Measurements from ENCODE around the gene NSUN7. TPM values are rescaled to one million over a fixed set of nuclear protein-coding genes. Genes with fewer than 3 reads are reported as not detected.
"Not testable (repeated sequence)": the region's sequence is repeated elsewhere in the genome, so short reads cannot be mapped to it uniquely, and the experiment has no call there.

Gene NSUN7
- polyA plus RNA-seq, 1 donor from 2014 or later: 1.1 TPM

- no peak overlapping the region for H3K4me3 Mint-ChIP-seq
- H3K9me3 Mint-ChIP-seq: peaks cover 0 to 1% (median 0%) of the 10 kb centered on the region in 3 donors
- H3K4me1 Mint-ChIP-seq: peaks cover 0 to 3% (median 0%) of the 10 kb centered on the region in 3 donors
- peaks cover 5% of the 10 kb centered on the region for H3K36me3 Mint-ChIP-seq
- H3K27me3 Mint-ChIP-seq: no peaks in the 10 kb centered on the region
- H3K27ac Mint-ChIP-seq: no peak overlapping the region
These were observed 63.1 kb downstream of the NSUN7 start for GRCh38 chr4:40812856-40813255.

GRCh38 chr4:40817157-40817556, 67.4 kb downstream of the NSUN7 start:
- H3K36me3 Mint-ChIP-seq, H3K4me3 Mint-ChIP-seq, H3K27me3 Mint-ChIP-seq, H3K9me3 Mint-ChIP-seq, H3K27ac Mint-ChIP-seq, H3K4me1 Mint-ChIP-seq: not testable (repeated sequence)

DNA sequence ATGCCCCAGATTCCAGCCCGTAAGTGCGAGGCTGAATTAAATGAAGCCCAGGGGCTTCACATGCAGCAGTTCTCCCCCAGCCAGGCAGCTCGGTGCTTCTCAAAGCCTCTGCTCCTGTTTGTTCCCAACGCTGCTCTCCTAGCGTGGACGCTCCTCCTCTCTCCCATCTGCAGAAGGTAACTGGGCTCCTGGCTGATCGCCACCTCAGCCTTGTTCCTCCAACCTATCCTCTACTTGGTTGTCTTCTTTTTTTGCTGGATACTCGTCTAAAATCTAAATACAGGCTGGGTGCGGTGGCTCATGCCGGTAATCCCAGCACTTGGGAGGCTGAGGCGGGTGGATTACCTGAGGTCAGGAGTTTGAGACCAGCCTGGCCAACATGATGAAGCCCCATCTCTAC, 70.3 kb downstream of the NSUN7 start:
- H3K27ac Mint-ChIP-seq: no peak overlapping the region
- H3K4me3 Mint-ChIP-seq: no peak overlapping the region
- H3K9me3 Mint-ChIP-seq: no peaks in the 10 kb centered on the region
- H3K4me1 Mint-ChIP-seq: peaks cover 5 to 8% (median 6%) of the 10 kb centered on the region in 3 donors
- peaks cover 2% of the 10 kb centered on the region for H3K27me3 Mint-ChIP-seq
- H3K36me3 Mint-ChIP-seq: peaks cover 5% of the 10 kb centered on the region

- Mint-ChIP-seq H3K4me1 (peaks cover 12 to 16% (median 14%) of the 10 kb centered on the region in 3 donors), H3K27me3 (peaks cover 2% of the 10 kb centered on the region), H3K27ac (peak overlapping the region in 1 of 3 donors; percentile 16), H3K9me3 (peaks cover 0 to 3% (median 0%) of the 10 kb centered on the region in 3 donors), H3K4me3 (peak overlapping the region in 1 of 4 donors; percentile 22), H3K36me3 (peaks cover 4% of the 10 kb centered on the region)
These were observed 72.8 kb downstream of the NSUN7 start for GRCh38 chr4:40822420-40823166.

DNA sequence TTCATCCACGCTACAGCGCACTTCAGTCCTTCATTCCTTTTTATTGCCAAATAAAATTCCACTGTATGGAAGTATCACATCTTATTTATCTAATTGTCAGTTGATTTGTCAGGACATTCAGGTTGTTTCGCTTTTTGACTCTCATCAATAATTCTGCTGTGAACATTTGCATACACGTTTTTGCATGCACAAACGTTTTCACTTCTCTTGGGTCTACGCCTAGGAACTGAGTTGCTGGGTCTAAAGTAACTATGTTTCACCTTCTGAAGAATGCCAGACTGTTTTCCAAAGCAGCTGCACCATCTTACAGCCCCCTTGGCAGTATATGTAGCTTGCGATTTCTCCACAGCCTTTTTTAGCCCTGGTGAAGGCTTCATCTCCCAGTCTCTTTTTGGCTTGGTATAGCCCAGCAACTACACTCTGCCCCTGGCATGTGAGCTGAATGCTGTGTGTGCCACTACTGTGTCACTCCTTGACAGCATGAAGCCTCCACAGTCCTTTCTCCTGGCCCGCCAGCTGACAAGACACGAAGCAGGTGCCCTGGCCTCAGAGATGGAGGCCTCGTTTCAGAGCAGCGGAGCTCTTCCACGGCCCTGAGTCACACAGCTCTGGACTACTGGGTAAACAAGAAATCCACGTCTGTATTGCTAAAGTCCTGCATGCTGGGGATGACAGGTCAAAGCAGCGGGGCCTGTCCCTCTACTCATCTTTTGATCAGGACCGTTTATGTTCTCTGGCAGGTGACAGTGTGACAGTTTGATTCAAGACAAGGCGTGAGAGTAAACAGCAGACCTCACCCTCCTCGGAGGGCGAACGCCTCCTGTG, 75.5 kb downstream of the NSUN7 start:
- Mint-ChIP-seq H3K4me3 (peak overlapping the region; percentile 22 to 77 (median 63)), H3K27ac (peak overlapping the region in 2 of 3 donors; percentile 41 to 70), H3K9me3 (peaks cover 2 to 3% (median 3%) of the 10 kb centered on the region in 3 donors), H3K27me3 (peaks cover 2% of the 10 kb centered on the region), H3K36me3 (peaks cover 4% of the 10 kb centered on the region), H3K4me1 (peaks cover 12 to 16% (median 14%) of the 10 kb centered on the region in 3 donors)

- Mint-ChIP-seq H3K27me3 (peaks cover 2% of the 10 kb centered on the region), H3K4me3 (peak overlapping the region in 2 of 4 donors; percentile 41 to 55), H3K27ac (no peak overlapping the region), H3K9me3 (peaks cover 2 to 3% (median 3%) of the 10 kb centered on the region in 3 donors), H3K4me1 (peaks cover 12 to 16% (median 14%) of the 10 kb centered on the region in 3 donors), H3K36me3 (peaks cover 4% of the 10 kb centered on the region)
These were observed 77.1 kb downstream of the NSUN7 start for GRCh38 chr4:40826821-40827220.

DNA sequence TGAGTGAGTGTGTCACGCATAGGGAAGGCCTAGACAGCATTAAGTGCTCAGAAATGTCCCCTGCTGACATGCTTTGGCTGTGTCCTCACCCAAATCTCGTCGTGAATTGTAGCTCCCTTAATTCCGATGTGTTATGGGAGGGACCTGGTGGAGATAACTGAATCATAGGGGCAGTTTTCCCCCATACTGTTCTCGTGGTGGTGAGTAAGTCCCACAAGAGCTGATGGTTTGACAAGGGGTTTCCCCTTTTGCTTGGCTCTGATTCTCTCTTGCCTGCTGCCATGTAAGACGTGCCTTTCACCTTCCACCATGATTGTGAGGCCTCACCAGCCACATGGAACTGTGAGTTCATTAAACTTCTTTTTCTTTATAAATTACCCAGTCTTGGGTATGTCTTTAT, 78.0 kb downstream of the NSUN7 start:
- H3K9me3 Mint-ChIP-seq: peaks cover 2 to 3% (median 3%) of the 10 kb centered on the region in 3 donors
- peak overlapping the region in 1 of 4 donors; percentile 30 for H3K4me3 Mint-ChIP-seq
- H3K36me3 Mint-ChIP-seq: peaks cover 1% of the 10 kb centered on the region
- no peaks in the 10 kb centered on the region for H3K27me3 Mint-ChIP-seq
- H3K27ac Mint-ChIP-seq: no peak overlapping the region
- peaks cover 9 to 16% (median 14%) of the 10 kb centered on the region in 3 donors for H3K4me1 Mint-ChIP-seq

- Mint-ChIP-seq H3K27ac (no peak overlapping the region), H3K4me1 (peaks cover 9 to 16% (median 14%) of the 10 kb centered on the region in 3 donors), H3K27me3 (no peaks in the 10 kb centered on the region), H3K9me3 (peaks cover 2 to 3% (median 3%) of the 10 kb centered on the region in 3 donors), H3K36me3 (peaks cover 1% of the 10 kb centered on the region), H3K4me3 (no peak overlapping the region)
These were observed 78.9 kb downstream of the NSUN7 start for GRCh38 chr4:40828661-40829060.

DNA sequence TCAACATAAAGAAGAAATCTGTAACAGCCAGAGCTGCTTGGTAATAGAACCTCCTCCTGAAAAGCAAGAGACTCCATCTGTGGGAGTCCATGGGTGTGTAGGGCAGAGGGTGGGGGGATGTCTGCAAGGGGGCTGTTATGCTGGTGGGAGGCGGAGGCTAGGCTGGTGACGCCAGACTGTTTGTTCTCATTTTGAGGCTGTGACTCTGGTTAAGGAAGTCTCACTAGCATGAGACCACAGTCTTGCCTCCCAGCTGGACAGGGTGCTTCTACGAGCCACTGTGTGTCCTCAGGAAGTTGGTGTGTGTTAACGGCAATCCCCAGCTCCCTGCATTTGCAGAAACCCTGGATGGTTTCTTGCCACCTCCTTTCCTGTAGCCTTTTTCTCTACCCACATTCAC, 79.8 kb downstream of the NSUN7 start:
- H3K27me3 Mint-ChIP-seq: peaks cover 2% of the 10 kb centered on the region
- H3K9me3 Mint-ChIP-seq: peaks cover 2 to 3% (median 3%) of the 10 kb centered on the region in 3 donors
- peaks cover 1% of the 10 kb centered on the region for H3K36me3 Mint-ChIP-seq
- H3K27ac Mint-ChIP-seq: no peak overlapping the region
- peaks cover 9 to 15% (median 14%) of the 10 kb centered on the region in 3 donors for H3K4me1 Mint-ChIP-seq
- H3K4me3 Mint-ChIP-seq: no peak overlapping the region

DNA sequence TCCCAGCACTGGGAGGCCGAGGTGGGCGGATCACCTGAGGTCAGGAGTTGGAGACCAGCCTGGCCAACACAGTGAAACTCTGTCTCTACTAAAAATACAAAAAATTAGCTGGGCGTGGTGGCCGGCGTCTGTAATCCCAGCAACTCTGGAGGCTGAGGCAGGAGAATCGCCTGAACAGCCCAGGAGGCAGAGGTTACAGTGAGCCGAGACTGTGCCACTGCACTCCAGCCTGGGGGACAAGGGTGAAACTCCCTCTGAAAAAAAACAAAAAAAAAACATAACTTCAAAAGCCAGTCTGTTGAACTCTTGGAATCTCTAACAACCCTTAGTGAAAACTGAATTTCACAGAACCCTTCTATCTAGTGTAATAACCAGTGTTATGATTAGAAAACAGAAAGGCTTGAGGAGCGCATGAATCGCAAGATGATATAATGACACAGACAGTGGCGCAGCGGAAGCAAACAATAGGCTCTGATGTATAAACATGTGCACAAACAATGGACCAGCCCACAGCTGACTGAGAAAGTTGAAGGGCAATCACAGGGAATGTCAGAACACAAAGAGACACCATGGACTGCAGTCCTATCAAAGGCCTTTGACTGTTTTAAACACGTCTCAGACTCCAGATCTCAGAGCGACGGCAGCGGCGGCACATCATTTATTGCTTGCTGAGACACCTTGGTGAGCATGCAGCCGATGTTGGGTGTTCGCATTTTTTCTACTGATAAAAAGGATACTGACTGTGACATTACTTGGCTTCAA, 81.6 kb downstream of the NSUN7 start:
- Mint-ChIP-seq H3K9me3 (peaks cover 2 to 3% (median 3%) of the 10 kb centered on the region in 3 donors), H3K4me3 (no peak overlapping the region), H3K27ac (no peak overlapping the region), H3K27me3 (peaks cover 3% of the 10 kb centered on the region), H3K36me3 (no peaks in the 10 kb centered on the region), H3K4me1 (peaks cover 0 to 4% (median 0%) of the 10 kb centered on the region in 3 donors)

DNA sequence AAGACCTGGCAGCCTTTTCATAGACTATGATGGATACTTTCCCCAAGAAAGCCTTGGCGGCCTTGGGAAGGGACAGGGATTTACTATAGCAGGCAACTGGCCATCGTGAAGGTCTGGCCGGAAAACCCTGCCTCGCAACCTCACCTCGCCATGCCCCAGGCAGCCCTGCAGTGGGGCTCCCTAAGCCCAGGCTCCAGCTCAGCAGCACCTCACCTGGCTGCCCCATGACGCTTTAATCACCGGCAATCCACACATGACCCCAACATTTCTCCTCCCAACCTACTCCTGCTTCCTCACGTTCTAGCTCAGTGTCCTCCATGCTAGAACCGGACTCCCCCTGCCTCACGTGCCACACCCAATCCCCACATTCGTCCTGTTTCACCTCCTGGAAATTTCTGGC, 82.4 kb downstream of the NSUN7 start:
- Mint-ChIP-seq H3K36me3 (no peaks in the 10 kb centered on the region), H3K9me3 (peaks cover 0 to 3% (median 2%) of the 10 kb centered on the region in 3 donors), H3K4me1 (peaks cover 0 to 4% (median 0%) of the 10 kb centered on the region in 3 donors), H3K4me3 (no peak overlapping the region), H3K27ac (no peak overlapping the region), H3K27me3 (peaks cover 3% of the 10 kb centered on the region)

GRCh38 chr4:40833212-40833611, 83.5 kb downstream of the NSUN7 start:
- Mint-ChIP-seq H3K4me3 (no peak overlapping the region), H3K36me3 (no peaks in the 10 kb centered on the region), H3K27ac (peak overlapping the region in 1 of 3 donors; percentile 43), H3K4me1 (peaks cover 0 to 4% (median 0%) of the 10 kb centered on the region in 3 donors), H3K27me3 (peaks cover 3% of the 10 kb centered on the region), H3K9me3 (peaks cover 0 to 3% (median 2%) of the 10 kb centered on the region in 3 donors)

DNA sequence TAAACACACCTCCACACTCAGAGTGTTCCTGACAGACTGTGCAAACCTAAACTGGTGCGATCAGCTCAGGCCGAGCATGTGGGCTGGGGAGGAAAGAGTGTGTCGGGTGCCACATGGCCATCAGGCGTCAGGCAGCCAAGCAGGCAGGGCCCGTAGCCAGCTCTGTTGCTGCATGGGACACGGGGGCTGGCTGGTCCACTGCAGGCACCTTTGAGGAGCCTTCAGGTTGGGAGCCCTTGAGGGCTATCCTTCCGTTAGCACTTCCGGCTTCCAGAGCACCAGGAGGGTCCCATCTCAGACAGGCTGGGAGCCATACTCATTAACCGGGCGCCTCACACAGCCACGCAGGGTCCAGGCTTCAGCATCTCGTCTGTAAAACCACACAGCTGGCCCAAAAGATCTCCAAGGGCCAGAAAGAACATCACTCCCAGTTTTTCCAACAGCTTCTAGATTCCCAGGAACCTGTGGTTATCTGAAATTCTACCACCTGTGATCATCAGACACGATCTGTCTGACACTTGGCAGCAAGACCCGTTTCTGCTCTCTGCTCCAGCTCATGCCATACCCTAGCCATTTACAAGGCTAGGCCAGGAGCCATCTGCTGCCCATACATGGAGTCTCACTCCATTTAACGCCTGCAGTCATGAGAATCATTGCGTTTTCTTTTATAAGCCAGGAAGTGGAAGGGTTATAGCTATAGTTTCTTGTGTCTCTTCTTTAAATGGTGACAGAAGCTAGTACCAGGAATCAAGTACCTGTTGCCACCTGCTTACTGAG, 87.5 kb downstream of the NSUN7 start:
- H3K27ac Mint-ChIP-seq: peak overlapping the region in 1 of 3 donors; percentile 36
- peaks cover 3% of the 10 kb centered on the region for H3K27me3 Mint-ChIP-seq
- H3K36me3 Mint-ChIP-seq: no peaks in the 10 kb centered on the region
- H3K4me1 Mint-ChIP-seq: peaks cover 17 to 18% (median 17%) of the 10 kb centered on the region in 3 donors
- no peaks in the 10 kb centered on the region for H3K9me3 Mint-ChIP-seq
- peak overlapping the region in 1 of 4 donors; percentile 68 for H3K4me3 Mint-ChIP-seq

DNA sequence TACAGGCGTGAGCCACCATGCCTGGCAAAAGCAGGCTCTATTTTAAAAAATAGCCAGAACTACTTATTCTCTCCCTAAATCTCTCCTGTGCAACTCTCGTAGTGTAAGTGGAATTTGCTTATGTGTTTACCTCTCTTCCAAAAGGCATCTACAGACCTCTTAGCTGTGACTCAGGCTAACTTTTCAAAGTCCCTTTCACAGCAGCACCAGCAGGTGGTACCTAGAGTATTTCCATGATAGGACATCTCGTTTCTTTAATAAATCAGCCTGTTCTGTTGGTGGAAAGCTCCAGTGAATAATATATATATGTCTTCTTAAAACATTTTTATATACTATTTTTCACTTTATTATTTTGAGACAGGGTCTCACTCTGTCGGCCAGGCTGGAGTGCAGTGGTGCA, 89.0 kb downstream of the NSUN7 start:
- no peaks in the 10 kb centered on the region for H3K9me3 Mint-ChIP-seq
- H3K4me3 Mint-ChIP-seq: no peak overlapping the region
- peaks cover 18 to 21% (median 18%) of the 10 kb centered on the region in 3 donors for H3K4me1 Mint-ChIP-seq
- peaks cover 3% of the 10 kb centered on the region for H3K27me3 Mint-ChIP-seq
- peak overlapping the region in 1 of 3 donors; percentile 76 for H3K27ac Mint-ChIP-seq
- no peaks in the 10 kb centered on the region for H3K36me3 Mint-ChIP-seq
